Nephron progenitor cell (in vitro differentiated cells): ENCODE results near the gene GNG11.

Source experiments
- DNase-seq: peaks from one replicate; pipeline ENCODE4 v3.0.0; 2021
- H3K27ac Mint-ChIP-seq: 2 replicates; pipeline ENCODE4 v1.8.0; 2021; ENCODE audit warnings: mild to moderate bottlenecking, moderate library complexity, mixed read lengths
- H3K27me3 Mint-ChIP-seq: 2 replicates; pipeline ENCODE4 v1.8.0; 2021; ENCODE audit warnings: mild to moderate bottlenecking, low read depth, mixed read lengths; ENCODE audit not compliant: poor library complexity
- H3K36me3 Mint-ChIP-seq: 2 replicates; pipeline ENCODE4 v1.8.0; 2021; ENCODE audit warnings: low read depth, mixed read lengths
- H3K4me1 Mint-ChIP-seq: 2 replicates; pipeline ENCODE4 v1.8.0; 2021; ENCODE audit warnings: mixed read lengths
- H3K4me3 Mint-ChIP-seq: 2 replicates; pipeline ENCODE4 v1.8.0; 2021; ENCODE audit warnings: mild to moderate bottlenecking, moderate library complexity, mixed read lengths
- H3K9me3 Mint-ChIP-seq: 2 replicates; pipeline ENCODE4 v1.8.0; 2021; ENCODE audit warnings: mild to moderate bottlenecking, moderate library complexity, mixed read lengths
- CTCF ChIP-seq: fragments of 200-600 bp; sonication (generic); IDR thresholded peaks from 2 replicates; pipeline ENCODE4 v1.5.0; 2021; ENCODE audit warnings: antibody characterized with exemption

The GNG11 gene

GRCh38 chr7:93883078-93883916, 38.2 kb upstream of the GNG11 start:
- TF ChIP-seq CTCF: no peak
- H3K4me1 Mint-ChIP-seq: no peaks in the 10 kb centered on the region
- peaks cover 21% of the 10 kb centered on the region for H3K27me3 Mint-ChIP-seq
- no peak for DNase-seq
- H3K27ac Mint-ChIP-seq: no peak overlapping the region
- H3K36me3 Mint-ChIP-seq: no peaks in the 10 kb centered on the region
- H3K4me3 Mint-ChIP-seq: no peak overlapping the region
- H3K9me3 Mint-ChIP-seq: peaks cover 16% of the 10 kb centered on the region

- no peak overlapping the region for H3K27ac Mint-ChIP-seq
- H3K9me3 Mint-ChIP-seq: peaks cover 11% of the 10 kb centered on the region
- H3K4me1 Mint-ChIP-seq: no peaks in the 10 kb centered on the region
- TF ChIP-seq CTCF: no peak
- no peak overlapping the region for H3K4me3 Mint-ChIP-seq
- no peaks in the 10 kb centered on the region for H3K36me3 Mint-ChIP-seq
- peaks cover 27% of the 10 kb centered on the region for H3K27me3 Mint-ChIP-seq
- no peak for DNase-seq
Measured at GRCh38 chr7:93883917-93884345, 37.6 kb upstream of the GNG11 start.

- H3K36me3 Mint-ChIP-seq: no peaks in the 10 kb centered on the region
- H3K9me3 Mint-ChIP-seq: peaks cover 8% of the 10 kb centered on the region
- H3K27me3 Mint-ChIP-seq: peaks cover 33% of the 10 kb centered on the region
- H3K27ac Mint-ChIP-seq: no peak overlapping the region
- peaks cover 3% of the 10 kb centered on the region for H3K4me1 Mint-ChIP-seq
- no peak for TF ChIP-seq CTCF
- H3K4me3 Mint-ChIP-seq: no peak overlapping the region
- no peak for DNase-seq
Measured at GRCh38 chr7:93884541-93884940, 37.0 kb upstream of the GNG11 start.

- H3K4me3 Mint-ChIP-seq: peak overlapping the region; percentile 97
- H3K36me3 Mint-ChIP-seq: no peaks in the 10 kb centered on the region
- peaks cover 14% of the 10 kb centered on the region for H3K4me1 Mint-ChIP-seq
- peaks cover 76% of the 10 kb centered on the region for H3K27me3 Mint-ChIP-seq
- no peak for DNase-seq
- H3K27ac Mint-ChIP-seq: no peak overlapping the region
- TF ChIP-seq CTCF: no peak
- H3K9me3 Mint-ChIP-seq: no peaks in the 10 kb centered on the region
Measured at GRCh38 chr7:93889261-93889660, 32.3 kb upstream of the GNG11 start.

- TF ChIP-seq CTCF: no peak
- H3K4me1 Mint-ChIP-seq: peaks cover 14% of the 10 kb centered on the region
- no peaks in the 10 kb centered on the region for H3K9me3 Mint-ChIP-seq
- no peak overlapping the region for H3K27ac Mint-ChIP-seq
- H3K4me3 Mint-ChIP-seq: peak overlapping the region; percentile 97
- H3K27me3 Mint-ChIP-seq: peaks cover 78% of the 10 kb centered on the region
- H3K36me3 Mint-ChIP-seq: no peaks in the 10 kb centered on the region
- DNase-seq: peak; percentile 46
Measured at GRCh38 chr7:93890041-93890463, 31.5 kb upstream of the GNG11 start.
